HG03025 (cell line): ENCODE data around the gene TAF12.
"Not testable (repeated sequence)": the region's sequence is repeated elsewhere in the genome, so short reads cannot be mapped to it uniquely, and the experiment has no call there.

Experiments
- ATAC-seq: cut with Tn5 transposase; IDR thresholded peaks from one replicate; pipeline ENCODE4 v1.9.1; 2021; ENCODE audit warnings: mild to moderate bottlenecking, moderate library complexity; ENCODE audit not compliant: unreplicated experiment, low FRiP score

The TAF12 gene

GRCh38 chr1:28646040-28646439 lies 3.2 kb upstream of the TAF12 start:
- no peak for ATAC-seq

- ATAC-seq: not testable (repeated sequence)
Observed at GRCh38 chr1:28645406-28645805, 2.5 kb upstream of the TAF12 start.

GRCh38 chr1:28644494-28644893 lies 1.6 kb upstream of the TAF12 start:
- ATAC-seq: no peak

GRCh38 chr1:28642056-28642846 lies 616 bp downstream of the TAF12 start:
- ATAC-seq: no peak

- no peak for ATAC-seq
Observed at GRCh38 chr1:28640766-28641165, 2.1 kb downstream of the TAF12 start.

- no peak for ATAC-seq
Observed at GRCh38 chr1:28632560-28632959, 10.3 kb downstream of the TAF12 start.

- ATAC-seq: no peak
Observed at GRCh38 chr1:28631713-28632112, 11.2 kb downstream of the TAF12 start.

- no peak for ATAC-seq
Observed at GRCh38 chr1:28613175-28613574, 29.7 kb downstream of the TAF12 start.

GRCh38 chr1:28606771-28607170 lies 36.1 kb downstream of the TAF12 start:
- no peak for ATAC-seq

GRCh38 chr1:28604962-28605361 lies 37.9 kb downstream of the TAF12 start:
- no peak for ATAC-seq

GRCh38 chr1:28604411-28604810 lies 38.5 kb downstream of the TAF12 start:
- no peak for ATAC-seq

- no peak for ATAC-seq
Observed at GRCh38 chr1:28602536-28603439, 40.1 kb downstream of the TAF12 start.

- ATAC-seq: no peak
Observed at GRCh38 chr1:28601696-28602095, 41.2 kb downstream of the TAF12 start.

- ATAC-seq: not testable (repeated sequence)
Observed at GRCh38 chr1:28596276-28596675, 46.6 kb downstream of the TAF12 start.

GRCh38 chr1:28595412-28596191 lies 47.3 kb downstream of the TAF12 start:
- no peak for ATAC-seq

- ATAC-seq: not testable (repeated sequence)
Observed at GRCh38 chr1:28594686-28595411, 48.0 kb downstream of the TAF12 start.

- ATAC-seq: not testable (repeated sequence)
Observed at GRCh38 chr1:28593988-28594356, 48.9 kb downstream of the TAF12 start.

- no peak for ATAC-seq
Observed at GRCh38 chr1:28592321-28593071, 50.4 kb downstream of the TAF12 start.

- ATAC-seq: no peak
Observed at GRCh38 chr1:28591708-28592320, 51.1 kb downstream of the TAF12 start, which contains the start of gene RAB42. Gene RAB42, plus strand, starts transcription at chr1:28592265. Its CDS starts 247 bp downstream, at chr1:28592512.
